HuH-7.5 (cell line): Measurements from ENCODE around the gene JAZF1.
"Not testable (repeated sequence)": the region's sequence is repeated elsewhere in the genome, so short reads cannot be mapped to it uniquely, and the experiment has no call there.

ENCODE experiments used
- DNase-seq: peaks from one replicate; pipeline ENCODE4 v3.0.0; 2011; ENCODE audit warnings: low spot score

Gene JAZF1

GRCh38 chr7:28042721-28043120 is 137.9 kb downstream of the JAZF1 start:
- no peak for DNase-seq

GRCh38 chr7:28041508-28042314 is 138.9 kb downstream of the JAZF1 start:
- DNase-seq = no peak

GRCh38 chr7:28038175-28038797 is 142.3 kb downstream of the JAZF1 start:
- DNase-seq = no peak

- DNase-seq = no peak
Measured at GRCh38 chr7:28037220-28038010, 143.2 kb downstream of the JAZF1 start.

- no peak for DNase-seq
Measured at GRCh38 chr7:28036696-28037095, 143.9 kb downstream of the JAZF1 start.

- DNase-seq = no peak
Measured at GRCh38 chr7:28033386-28033785, 147.2 kb downstream of the JAZF1 start.

- no peak for DNase-seq
Measured at GRCh38 chr7:28032738-28033380, 147.7 kb downstream of the JAZF1 start.

GRCh38 chr7:28029051-28029450 is 151.5 kb downstream of the JAZF1 start:
- DNase-seq = no peak

GRCh38 chr7:28028471-28028870 is 152.1 kb downstream of the JAZF1 start:
- DNase-seq = no peak

GRCh38 chr7:28026237-28026636 is 154.4 kb downstream of the JAZF1 start:
- DNase-seq = no peak

- DNase-seq = no peak
Measured at GRCh38 chr7:28024786-28025334, 155.7 kb downstream of the JAZF1 start.

- DNase-seq = peak; percentile 68
Measured at GRCh38 chr7:28020302-28020940, 160.2 kb downstream of the JAZF1 start.

- DNase-seq = no peak
Measured at GRCh38 chr7:28018856-28019465, 161.6 kb downstream of the JAZF1 start.

GRCh38 chr7:28018446-28018845 is 162.1 kb downstream of the JAZF1 start:
- no peak for DNase-seq

- DNase-seq = no peak
Measured at GRCh38 chr7:28018020-28018419, 162.6 kb downstream of the JAZF1 start.

- DNase-seq = no peak
Measured at GRCh38 chr7:28017372-28017771, 163.2 kb downstream of the JAZF1 start.

- no peak for DNase-seq
Measured at GRCh38 chr7:28016297-28016696, 164.3 kb downstream of the JAZF1 start.

GRCh38 chr7:28015169-28015568 is 165.4 kb downstream of the JAZF1 start:
- DNase-seq = no peak

- DNase-seq = not testable (repeated sequence)
Measured at GRCh38 chr7:28014340-28014739, 166.3 kb downstream of the JAZF1 start.

GRCh38 chr7:28013441-28013840 is 167.2 kb downstream of the JAZF1 start:
- no peak for DNase-seq

- no peak for DNase-seq
Measured at GRCh38 chr7:28013019-28013418, 167.6 kb downstream of the JAZF1 start.
